ENCODE results near the gene LANCL2.
"Not testable (repeated sequence)": the region's sequence is repeated elsewhere in the genome, so short reads cannot be mapped to it uniquely, and the experiment has no call there.

The LANCL2 gene

DNA sequence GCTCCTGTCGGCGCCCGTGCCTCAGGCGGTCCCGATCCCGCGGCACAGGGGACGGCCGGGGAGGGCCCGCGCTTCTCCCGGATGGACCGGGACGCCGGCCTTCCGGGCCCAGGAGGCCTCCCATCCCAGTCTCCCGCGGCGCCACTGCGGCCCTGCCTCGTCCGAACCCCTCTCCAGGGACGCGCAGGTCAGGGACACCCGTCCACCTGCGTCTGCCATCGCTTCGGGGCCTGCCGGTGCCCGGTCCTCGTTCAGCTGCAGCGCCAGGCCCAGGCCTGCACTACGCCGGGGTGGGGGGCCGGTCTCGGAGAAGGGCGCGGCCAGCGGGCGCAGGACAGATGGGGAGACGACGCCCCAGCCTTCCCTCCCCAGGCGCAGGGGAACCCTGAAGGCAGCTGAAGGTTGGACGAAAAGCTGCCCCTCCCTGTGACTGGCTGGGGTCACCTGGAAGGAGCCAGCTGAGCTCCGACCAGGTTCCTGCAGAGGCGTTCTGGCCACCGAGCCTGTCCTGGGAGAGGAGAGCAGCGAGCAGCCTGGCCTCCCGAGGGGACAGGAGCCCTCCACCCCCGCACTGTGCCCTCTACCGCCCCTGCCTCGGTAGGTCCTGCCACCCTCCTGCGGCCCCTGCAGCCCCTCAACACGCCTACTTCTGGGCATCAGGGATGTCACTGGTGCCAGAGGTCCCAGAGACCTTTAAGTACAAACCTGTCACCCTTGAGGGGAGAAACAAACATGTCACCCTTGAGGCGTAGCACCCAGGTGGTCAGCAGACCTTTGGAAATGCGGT, 84.3 kb downstream of the LANCL2 start:
- intact Hi-C loops (cut with DNase I), result no loop called here
- DNase-seq, result peak in 2 of 42 donors; percentile 22 to 34

DNA sequence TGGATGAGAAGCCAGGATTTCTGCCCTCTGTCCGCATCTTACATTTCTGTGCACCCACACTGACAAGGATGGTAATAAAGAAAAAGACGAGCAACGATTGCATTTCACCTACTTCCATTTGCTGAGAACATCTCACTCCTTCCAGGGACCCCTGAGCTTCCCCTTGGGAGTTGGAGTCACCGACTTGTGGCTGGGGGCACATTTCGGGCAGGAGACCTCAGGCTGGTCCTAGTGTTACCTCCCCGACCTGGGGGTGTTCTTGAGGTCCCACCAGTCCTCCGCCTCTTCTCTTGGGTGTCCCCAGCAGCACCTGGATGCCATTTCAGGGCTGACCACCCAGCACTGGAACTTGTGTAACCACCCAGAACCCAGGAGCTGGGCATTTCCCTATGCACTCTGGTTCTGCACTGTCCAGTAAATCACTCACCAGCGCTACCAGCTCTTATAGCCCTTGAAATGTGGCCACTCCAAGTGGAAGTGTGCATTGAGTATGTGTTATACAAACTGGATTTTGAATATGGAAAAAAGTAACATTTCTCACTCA, 84.9 kb downstream of the LANCL2 start:
- intact Hi-C loops (cut with DNase I), result no loop called here
- DNase-seq, result peak in 2 of 42 donors; percentile 20 to 21

DNA sequence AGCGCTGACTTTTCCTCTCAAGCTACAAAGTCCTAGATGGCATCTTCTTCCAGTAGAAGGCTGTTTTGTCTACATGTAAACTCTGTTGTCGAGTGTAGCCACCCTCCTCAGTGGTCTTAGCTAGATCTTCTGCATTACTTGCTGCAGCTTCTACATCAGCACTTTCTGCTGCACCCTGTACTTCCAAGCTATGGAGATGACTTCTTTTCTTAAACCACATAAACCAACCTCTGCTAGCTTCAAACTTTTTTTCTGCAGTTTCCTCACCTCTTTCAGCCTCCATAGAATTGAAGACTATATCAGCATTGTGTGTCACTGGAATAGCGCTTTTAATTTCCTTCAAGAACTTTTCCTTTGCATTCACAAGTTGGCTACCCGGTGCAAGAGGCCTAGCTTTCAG, 87.8 kb downstream of the LANCL2 start:
- no peak for DNase-seq
- intact Hi-C loops (cut with DNase I), result no loop called here

DNA sequence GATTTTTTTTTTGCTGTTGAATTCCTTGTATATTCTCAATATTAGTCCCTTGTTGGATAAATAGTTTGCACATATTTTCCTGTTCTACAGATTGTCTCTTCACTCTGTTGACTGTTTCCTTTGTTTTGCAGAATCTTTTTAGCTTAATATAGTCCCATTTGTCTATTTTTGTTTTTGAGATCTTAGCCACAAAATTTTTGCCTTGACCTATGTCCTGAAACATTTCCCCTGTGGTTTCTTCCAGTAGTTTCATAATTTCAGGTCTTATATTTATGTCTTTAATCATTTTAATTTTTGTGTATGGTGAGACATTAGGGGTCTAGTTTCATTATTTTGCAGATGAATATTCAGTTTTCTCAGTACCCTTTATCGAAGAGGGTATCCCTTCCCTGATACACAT, 92.7 kb downstream of the LANCL2 start:
- DNase-seq, result no peak
- intact Hi-C loops (cut with DNase I), result no loop called here

DNA sequence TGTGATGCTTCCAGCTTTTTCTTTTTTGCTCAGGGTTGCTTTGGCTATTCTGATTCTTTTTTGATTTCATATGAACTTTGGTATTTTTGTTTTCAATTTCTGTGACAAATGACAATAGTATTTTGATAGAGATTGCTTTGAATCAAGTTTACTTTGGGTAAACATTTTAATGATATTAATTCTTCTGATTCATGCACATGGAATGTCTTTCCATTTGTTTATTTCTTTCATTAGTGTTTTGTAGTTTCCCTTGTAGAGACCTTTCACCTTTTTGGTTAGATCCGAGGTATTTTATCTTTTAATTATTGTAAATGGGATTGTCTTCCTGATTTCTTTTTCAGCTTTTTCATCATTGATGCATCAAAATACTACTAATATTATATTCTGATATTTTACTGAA, 93.2 kb downstream of the LANCL2 start:
- intact Hi-C loops (cut with DNase I), result no loop called here
- no peak for DNase-seq

DNA sequence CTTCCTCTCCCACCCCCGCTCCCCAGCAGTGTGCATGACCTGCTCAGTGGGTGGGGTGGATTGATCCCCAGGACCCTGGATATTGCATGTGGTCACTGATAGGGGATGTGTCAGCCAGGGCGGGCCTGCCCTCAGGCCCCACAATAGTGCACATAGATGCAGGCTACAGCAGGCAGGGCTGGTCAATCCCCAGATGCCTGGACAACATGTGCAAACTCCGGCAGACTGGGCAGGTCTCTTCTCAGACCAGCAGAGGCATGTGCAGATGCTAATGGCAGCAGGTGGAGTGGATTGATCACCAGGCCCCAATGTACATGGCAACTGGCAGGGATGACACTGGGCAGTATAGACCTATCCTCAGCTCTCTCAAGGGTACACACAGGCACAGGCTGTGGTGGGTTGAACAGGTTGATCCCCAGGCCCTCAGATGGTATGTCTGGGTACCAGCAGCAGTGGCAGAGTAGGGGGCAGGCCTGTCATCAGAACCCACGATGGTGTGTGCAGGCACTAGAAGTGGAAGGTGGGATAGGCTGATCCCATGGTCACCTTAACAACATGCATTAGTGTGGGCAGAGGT, 98.6 kb downstream of the LANCL2 start:
- DNase-seq, result peak in 2 of 42 donors; percentile 14 to 24
- intact Hi-C loops (cut with DNase I), result no loop called here

DNA sequence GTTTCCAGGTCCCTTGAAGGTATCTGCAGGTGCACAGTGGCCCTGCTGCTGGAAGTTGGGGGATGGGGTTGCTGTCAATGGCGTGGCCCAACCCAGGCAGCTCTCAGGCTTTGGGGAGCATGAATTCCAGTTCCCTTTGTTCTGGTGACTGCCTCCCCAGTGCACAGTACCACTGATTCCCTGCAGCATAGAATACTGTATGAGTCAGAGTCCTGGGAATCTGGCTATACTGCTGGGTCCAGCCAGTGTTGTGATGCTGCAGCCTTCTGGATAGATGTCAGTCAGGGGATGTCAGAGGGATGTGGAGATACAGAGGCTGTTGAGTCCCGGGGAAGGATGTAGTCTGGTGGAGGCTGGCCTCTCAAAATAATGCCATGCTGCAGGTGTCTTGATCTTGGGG, 99.3 kb downstream of the LANCL2 start:
- intact Hi-C loops (cut with DNase I), result no loop called here
- DNase-seq, result peak in 1 of 42 donors; percentile 23

DNA sequence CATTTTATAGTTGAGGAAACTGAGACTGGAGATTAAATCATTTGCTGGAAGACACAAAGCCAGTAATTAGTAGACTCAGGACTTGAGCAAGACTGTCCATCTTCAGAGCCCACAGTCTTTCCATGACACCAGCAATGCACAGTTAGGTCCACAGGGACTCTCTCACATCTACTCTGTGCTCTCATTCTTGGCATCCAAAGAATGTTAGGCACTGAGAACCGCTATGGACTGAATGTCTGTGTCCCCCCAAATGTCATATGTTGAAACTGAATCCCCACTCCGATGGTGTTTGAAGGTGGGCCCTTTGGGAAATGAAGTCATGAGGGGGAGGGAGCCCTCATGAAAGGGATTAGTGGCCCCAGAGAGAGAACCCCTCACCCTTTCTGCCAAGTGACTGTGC, 100.6 kb downstream of the LANCL2 start:
- intact Hi-C loops (cut with DNase I), result no loop called here
- DNase-seq, result peak in 1 of 42 donors; percentile 21

DNA sequence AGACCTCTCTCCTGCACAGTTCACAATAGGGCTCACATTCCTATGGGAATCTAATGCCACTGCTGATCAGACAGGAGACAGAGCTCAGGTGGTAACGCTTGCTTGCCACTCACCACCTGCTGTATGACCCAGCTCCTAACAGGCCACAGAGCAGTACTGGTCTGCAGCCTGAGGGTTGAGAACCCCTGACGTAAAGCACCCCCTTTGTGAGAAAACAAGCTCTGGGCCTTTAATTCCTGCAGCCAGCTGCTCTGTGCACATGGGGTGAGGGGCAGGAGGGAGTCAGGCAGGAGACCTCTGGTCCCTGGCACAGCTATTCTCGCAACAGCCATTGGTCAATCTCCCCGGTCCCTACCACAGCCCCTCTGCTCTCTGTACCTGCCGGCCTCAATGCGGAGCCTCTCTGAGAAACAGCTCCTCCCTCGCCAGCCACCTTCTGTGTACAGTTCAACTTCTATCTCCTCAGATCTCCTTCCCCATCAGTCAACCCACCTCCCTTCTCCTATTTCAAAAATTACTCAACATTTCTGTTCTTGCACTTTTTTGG, 102.0 kb downstream of the LANCL2 start:
- intact Hi-C loops (cut with DNase I), result no loop called here
- DNase-seq, result peak in 1 of 42 donors; percentile 34

DNA sequence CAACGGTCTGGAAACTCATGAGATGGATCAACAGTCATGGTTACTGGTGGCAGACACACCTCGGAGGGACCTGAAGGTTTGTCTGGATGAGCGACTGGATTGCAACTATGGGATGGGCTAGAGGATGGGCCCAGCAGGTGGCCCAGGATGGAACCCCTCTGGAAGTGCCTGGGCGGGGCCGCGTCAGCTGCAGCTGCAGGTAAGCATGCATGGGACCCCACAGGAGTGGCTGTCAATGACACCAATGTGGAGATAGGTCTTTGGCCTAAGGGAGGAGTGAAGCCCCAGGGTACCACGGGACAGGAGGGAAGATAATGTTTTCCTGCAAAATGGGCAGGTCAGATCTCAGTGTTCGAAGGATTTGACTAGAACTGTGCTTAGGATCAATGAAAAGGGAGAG, 103.4 kb downstream of the LANCL2 start:
- intact Hi-C loops (cut with DNase I), result no loop called here
- DNase-seq, result peak in 1 of 42 donors; percentile 30

DNA sequence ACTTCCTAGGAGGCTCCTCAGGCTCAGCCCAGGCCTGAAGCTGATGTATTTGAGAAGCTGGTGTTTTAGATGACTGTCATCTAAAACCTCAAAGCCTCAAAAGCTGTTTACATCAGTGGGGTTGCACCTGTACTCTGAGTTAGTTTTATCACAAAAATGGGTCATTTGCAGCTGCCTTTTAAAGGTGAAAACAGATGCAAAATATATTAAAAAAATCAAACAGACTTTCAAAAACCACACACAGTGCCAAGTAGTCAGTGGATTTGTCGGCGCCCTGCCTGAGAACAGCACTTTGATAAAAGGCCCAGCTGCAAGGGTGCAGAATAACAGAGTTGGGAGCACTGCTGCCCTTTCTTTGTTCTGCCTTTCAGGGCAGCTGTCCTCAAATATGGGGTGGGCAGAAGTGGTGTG, 104.1 kb downstream of the LANCL2 start:
- intact Hi-C loops (cut with DNase I), result no loop called here
- peak in 24 of 42 donors; percentile 17 to 66 (median 32) for DNase-seq

DNA sequence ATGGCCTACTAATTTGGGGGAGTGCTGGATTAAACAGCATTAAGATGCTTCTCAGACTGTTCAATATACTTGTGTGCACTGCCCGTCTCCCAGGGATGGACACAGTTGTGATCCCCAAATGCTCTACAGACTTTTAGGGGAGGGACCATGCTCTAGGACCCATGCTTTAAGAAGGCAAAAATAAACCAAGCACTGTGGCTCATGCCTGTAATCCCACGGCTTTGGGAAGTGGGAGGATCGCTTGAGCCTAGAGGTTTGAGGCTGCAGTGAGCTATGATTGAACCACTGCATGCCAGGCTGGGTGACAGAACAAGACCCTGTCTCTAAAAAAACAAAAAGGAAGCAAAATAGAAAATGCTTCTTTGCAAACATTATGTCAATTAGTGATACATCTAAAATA, 104.6 kb downstream of the LANCL2 start:
- intact Hi-C loops (cut with DNase I), result no loop called here
- peak in 2 of 42 donors; percentile 31 for DNase-seq

DNA sequence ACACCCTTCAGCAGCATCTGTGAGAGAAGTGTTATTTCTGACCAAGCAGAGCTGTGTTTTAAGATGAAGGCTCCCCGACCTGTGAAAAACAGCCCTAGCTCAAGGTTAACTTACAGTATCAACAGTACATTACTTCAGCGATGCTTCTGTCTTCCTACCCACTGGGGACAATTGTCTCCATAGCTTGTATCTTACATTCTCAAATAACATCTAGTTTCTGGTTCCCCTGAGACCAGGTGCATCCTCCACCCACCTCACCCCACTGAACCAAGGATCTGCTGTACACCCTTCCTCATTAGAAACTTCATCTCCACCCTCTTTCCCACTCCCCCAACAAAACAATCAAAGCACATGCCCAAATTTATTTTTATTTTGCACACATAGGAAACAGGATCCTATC, 105.1 kb downstream of the LANCL2 start:
- no peak for DNase-seq
- intact Hi-C loops (cut with DNase I), result no loop called here

DNA sequence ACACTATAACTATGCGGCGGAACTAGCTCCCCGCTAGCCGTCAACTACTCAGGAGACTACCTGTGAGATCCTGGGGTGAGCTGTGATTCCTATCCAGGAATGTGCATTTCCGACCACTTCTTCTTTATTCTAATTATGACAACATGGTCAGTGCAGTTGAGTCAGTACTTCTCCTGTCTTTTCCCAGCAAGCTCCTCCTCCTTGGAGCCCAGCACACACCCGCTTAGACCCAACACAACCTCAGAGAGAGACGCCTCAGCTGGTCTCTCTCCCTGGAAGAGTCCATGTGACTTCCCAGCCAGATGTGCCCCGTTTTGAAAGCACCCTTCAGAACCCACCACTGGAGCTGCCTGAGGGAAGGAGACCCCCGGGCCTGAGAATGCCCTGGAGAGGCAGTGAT, 106.5 kb downstream of the LANCL2 start:
- intact Hi-C loops (cut with DNase I); DNase-seq: not testable (repeated sequence)

DNA sequence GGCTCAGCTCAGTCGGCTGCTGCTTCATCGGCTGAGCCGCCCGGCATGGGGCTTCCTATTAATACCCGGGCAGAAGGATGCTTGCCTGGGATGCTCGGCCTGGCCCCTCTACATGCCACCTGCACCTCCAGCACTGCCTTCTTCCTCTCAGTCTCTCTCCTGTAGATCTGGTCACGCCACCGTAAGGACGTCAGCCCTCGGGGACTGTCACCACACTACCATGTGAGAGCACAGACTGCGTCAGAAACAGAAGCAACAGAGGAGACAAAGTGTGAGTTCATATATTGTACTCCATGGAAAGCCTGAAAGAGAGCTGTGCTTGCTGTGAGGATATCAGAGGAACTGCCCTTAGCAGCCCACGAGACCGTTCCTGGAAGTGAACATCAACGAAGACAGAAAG, 107.3 kb downstream of the LANCL2 start:
- peak in 1 of 42 donors; percentile 18 for DNase-seq
- intact Hi-C loops (cut with DNase I), result not testable (repeated sequence)

DNA sequence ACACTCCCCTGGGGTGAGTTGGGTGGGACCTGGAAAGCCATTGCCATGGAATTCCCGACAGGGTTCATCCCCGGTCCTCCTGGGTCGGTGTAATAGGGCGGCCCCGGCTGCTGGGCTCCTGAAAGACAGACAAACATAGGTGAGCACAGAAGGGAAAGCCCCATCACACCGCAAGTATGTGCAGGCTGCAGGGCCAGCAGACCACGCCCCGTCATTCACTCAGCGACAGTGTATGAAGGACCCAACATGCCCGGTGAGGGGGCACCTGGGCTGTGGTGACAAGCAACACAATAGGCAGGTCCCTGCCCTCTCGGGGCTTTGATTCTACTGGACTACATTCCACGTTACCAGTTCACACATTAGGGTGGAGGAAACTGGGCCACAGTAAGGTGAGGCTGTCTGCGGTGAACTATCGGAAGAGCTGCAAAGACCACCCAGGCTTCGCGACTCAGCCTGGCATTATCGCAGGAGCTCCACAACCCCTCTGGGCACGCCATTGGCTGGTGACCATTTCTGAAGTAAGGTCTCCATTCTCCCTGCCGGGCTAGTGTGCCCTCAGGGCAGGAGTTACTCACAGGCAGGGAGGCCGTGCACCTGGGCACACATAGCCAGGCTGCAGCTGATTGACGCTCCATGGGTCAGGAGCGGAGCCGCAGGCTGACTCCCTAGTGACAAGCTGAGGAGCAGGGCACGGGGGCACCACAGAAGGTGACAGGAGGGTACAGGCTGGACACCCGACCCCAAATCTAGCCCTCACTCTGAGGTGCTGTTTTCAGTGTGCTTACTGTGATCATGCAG, 108.0 kb downstream of the LANCL2 start:
- DNase-seq, result peak in 4 of 42 donors; percentile 16 to 35 (median 23)
- intact Hi-C loops (cut with DNase I), result no loop called here

DNA sequence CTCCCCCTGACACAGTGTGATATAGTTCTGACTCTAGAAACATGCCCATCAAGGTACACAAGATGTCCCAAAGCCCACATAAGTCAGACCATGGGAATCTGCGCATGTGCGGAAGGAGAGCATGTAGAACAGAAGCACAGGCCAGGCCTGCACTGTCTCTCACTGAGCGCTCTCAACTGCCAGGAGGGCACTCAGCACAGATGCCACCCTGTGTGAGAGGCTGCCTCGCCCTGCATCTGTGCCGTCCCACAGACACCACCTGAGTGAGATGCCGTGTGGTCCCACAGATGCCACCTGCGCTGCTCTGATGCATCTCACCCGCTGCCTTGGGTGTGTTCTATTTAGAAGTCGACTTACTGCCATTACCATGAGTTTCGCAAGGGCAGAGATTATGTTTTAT, 108.8 kb downstream of the LANCL2 start:
- intact Hi-C loops (cut with DNase I), result no loop called here
- DNase-seq, result peak in 3 of 42 donors; percentile 15 to 39 (median 32)

DNA sequence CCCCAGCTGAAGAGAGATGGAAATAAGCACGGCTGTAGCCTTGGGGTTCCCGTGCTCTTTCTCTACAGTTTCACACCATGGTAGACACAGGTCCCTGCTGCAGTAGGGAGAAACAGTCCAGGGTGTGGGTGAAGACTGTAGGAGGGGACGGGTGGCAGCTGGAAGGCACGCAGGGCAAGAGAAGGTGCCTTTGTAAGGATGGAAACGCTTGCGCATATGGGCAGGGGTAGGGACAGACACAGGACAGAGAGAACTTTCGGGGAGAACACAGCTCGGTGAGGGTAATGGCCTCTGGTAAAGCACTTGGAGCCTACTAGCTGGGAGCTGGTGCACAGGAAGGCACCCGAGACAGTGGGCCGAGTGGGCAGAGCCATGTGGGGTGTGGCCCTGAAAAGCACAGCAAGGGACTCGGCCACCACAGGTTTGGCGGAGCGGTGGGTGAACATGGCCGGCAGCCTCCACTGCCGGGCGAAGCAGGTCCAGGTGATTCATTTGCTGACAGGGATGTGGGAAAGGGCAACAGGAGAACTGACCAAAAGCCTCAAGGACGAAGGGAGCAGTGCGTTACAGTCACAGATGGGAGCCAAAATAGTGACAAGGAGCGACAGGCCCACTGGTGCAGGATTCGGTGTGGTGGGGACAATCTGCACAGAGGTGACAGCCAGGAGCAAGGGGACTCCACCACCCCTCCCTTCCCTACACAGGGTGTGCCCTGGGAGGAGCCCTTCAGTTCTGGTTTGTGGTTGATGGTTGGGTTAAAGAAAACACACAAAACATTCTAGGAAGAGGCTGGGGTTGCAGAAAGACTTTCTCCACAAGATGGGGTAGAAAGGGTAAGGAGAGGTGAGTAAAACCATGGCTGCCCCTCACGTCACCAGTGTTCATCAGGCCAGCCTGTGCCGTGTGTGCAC, 110.1 kb downstream of the LANCL2 start:
- peak in 3 of 42 donors; percentile 18 to 36 (median 24) for DNase-seq
- intact Hi-C loops (cut with DNase I), result no loop called here
